Tibial nerve (tissue), 4 donors: Measurements from ENCODE around the gene WT1.

Experiments
- CTCF ChIP-seq, 5 experiments: fragments of 200-600 bp in 3 of 5; fragments of 450-650 bp in 2 of 5; sonication (generic) in 3 of 5; IDR thresholded peaks; one replicate each; pipeline ENCODE4 v1.5.1; 2016 to 2019; ENCODE audit warnings: antibody characterized with exemption in 5 of 5, mild to moderate bottlenecking in 3 of 5, moderate library complexity in 2 of 5
- EP300 ChIP-seq, 2 donors: sonication (generic); formaldehyde crosslinking; IDR thresholded peaks; one replicate each; pipeline ENCODE4 v1.6.1; 2017; ENCODE audit warnings: antibody characterized with exemption in 2 of 2, mild to moderate bottlenecking in 1 of 2
- POLR2A ChIP-seq, 2 donors: fragments of 450-650 bp; IDR thresholded peaks; one replicate each; pipeline ENCODE4 v1.6.1; 2017; ENCODE audit warnings: antibody characterized with exemption in 2 of 2, mild to moderate bottlenecking in 2 of 2, moderate library complexity in 2 of 2

GRCh38 chr11:32396991-32397390 is 38.3 kb downstream of the WT1 start:
- TF ChIP-seq CTCF (IDR thresholded peaks at IDR 0.05) (no peak), POLR2A (IDR thresholded peaks at IDR 0.05) (no peak), EP300 (IDR thresholded peaks at IDR 0.05) (no peak)
